CD4-positive, alpha-beta T cell (primary cell): Measurements from ENCODE around the gene SNAI3. TPM values are rescaled to one million over a fixed set of nuclear protein-coding genes. Genes with fewer than 3 reads are reported as not detected.

Experiments used
- ATAC-seq: fragments of 200-7000 bp; cut with Tn5 transposase; one replicate; pipeline ENCODE4 v1.10.0; 2022; ENCODE audit warnings: mild to moderate bottlenecking; ENCODE audit not compliant: poor library complexity
- CTCF ChIA-PET: fragments of 350-600 bp; sonication (Branson Sonifier 250); formaldehyde crosslinking; loops from one replicate; lab custom pipeline; 2021; ENCODE audit warnings: antibody characterized with exemption, inconsistent platforms; lab: Charles Lee
- POLR2A ChIA-PET: fragments of 350-600 bp; sonication (Branson Sonifier 250); formaldehyde crosslinking; loops from one replicate; lab custom pipeline; 2021; ENCODE audit warnings: antibody characterized with exemption, inconsistent platforms; lab: Charles Lee
- DNase-seq, 14 experiments: peaks; one replicate each; pipeline ENCODE4 v3.0.0-alpha.2; 2013 to 2020; ENCODE audit warnings: mixed read lengths in 2 of 14
- H3K27ac ChIP-seq, 2 donors: one replicate each; pipeline versions ENCODE4 v1.5.1 to v1.7.0; 2013; ENCODE audit warnings: low read length in 2 of 2, low read depth in 1 of 2, mild to moderate bottlenecking in 1 of 2
- H3K27me3 ChIP-seq, 2 experiments: 1 replicate in 1 of 2; 2 replicates in 1 of 2; pipeline versions ENCODE4 v1.6.1 to v1.7.0; 2013; ENCODE audit warnings: low read length in 2 of 2, control low read depth in 1 of 2, mild to moderate bottlenecking in 1 of 2, moderate library complexity in 1 of 2; ENCODE audit not compliant: insufficient read depth in 2 of 2, control insufficient read depth in 1 of 2
- H3K36me3 ChIP-seq: one replicate; pipeline ENCODE4 v1.6.1; 2013; ENCODE audit warnings: low read length, control low read depth; ENCODE audit not compliant: insufficient read depth
- H3K4me1 ChIP-seq: one replicate; pipeline ENCODE4 v1.6.1; 2013; ENCODE audit warnings: low read length, control low read depth; ENCODE audit not compliant: insufficient read depth
- H3K4me3 ChIP-seq: one replicate; pipeline ENCODE4 v1.5.1; 2013; ENCODE audit warnings: mild to moderate bottlenecking, low read length, moderate library complexity
- H3K9me3 ChIP-seq, 2 experiments: 1 replicate in 1 of 2; 2 replicates in 1 of 2; pipeline versions ENCODE4 v1.6.1 to v1.7.0; 2013; ENCODE audit warnings: low read length in 2 of 2, mild to moderate bottlenecking in 2 of 2, control low read depth in 1 of 2, moderate library complexity in 1 of 2; ENCODE audit not compliant: control insufficient read depth in 1 of 2, insufficient read depth in 1 of 2
- H3K27ac Mint-ChIP-seq: one replicate; pipeline ENCODE4 v1.8.0; 2020; ENCODE audit warnings: mixed read lengths
- H3K27me3 Mint-ChIP-seq: one replicate; pipeline ENCODE4 v1.8.0; 2021; ENCODE audit warnings: mixed read lengths
- H3K36me3 Mint-ChIP-seq: one replicate; pipeline ENCODE4 v1.8.0; 2021; ENCODE audit warnings: low read depth, mixed read lengths
- H3K4me1 Mint-ChIP-seq: one replicate; pipeline ENCODE4 v1.8.0; 2021; ENCODE audit warnings: low read depth, mixed read lengths
- H3K4me3 Mint-ChIP-seq: one replicate; pipeline ENCODE4 v1.8.0; 2020; ENCODE audit warnings: mild to moderate bottlenecking, mixed read lengths
- H3K9me3 Mint-ChIP-seq: one replicate; pipeline ENCODE4 v1.8.0; 2020; ENCODE audit warnings: mixed read lengths
- intact Hi-C, 2 experiments: fragments of 100-400 bp; cut with DNase I in 1 of 2; cut with micrococcal nuclease in 1 of 2; formaldehyde crosslinking; loops; one replicate each; pipeline versions ENCODE4 v1.15.1 to v1.9.0; 2023 to 2025; cut with DNase I, micrococcal nuclease
- total RNA-seq, 174 experiments: library from RNA in 2 of 174; stranded (reverse) in 2 of 174; gene quantifications; one replicate each; pipeline ENCODE4 v1.2.3 and lab custom pipeline; 2021 to 2026
- TF ChIP-seq, protein P1 (sequence below): fragments of 200-600 bp; IDR thresholded peaks from one replicate; pipeline ENCODE4 v1.8.0; 2022; ENCODE audit warnings: antibody characterized with exemption, mild to moderate bottlenecking

The SNAI3 gene
- total RNA-seq, 2 experiments from 2014 or later: 3.0 to 3.5 TPM

- no peak for DNase-seq
- Histone ChIP-seq H3K27me3 (no peaks in the 10 kb centered on the region), H3K4me3 (no peak overlapping the region), H3K36me3 (peaks cover 75% of the 10 kb centered on the region), H3K27ac (no peak overlapping the region), H3K4me1 (no peaks in the 10 kb centered on the region), H3K9me3 (no peaks in the 10 kb centered on the region)
- ChIA-PET POLR2A (no interaction called here), CTCF (no interaction called here)
- no peak overlapping the region for H3K4me3 Mint-ChIP-seq
- H3K27ac Mint-ChIP-seq: no peak overlapping the region
- no peaks in the 10 kb centered on the region for H3K27me3 Mint-ChIP-seq
- peaks cover 14% of the 10 kb centered on the region for H3K36me3 Mint-ChIP-seq
- H3K9me3 Mint-ChIP-seq: no peaks in the 10 kb centered on the region
- H3K4me1 Mint-ChIP-seq: no peaks in the 10 kb centered on the region
- intact Hi-C loops: no loop called here
- ATAC-seq: no peak
- TF ChIP-seq, protein P1, sequence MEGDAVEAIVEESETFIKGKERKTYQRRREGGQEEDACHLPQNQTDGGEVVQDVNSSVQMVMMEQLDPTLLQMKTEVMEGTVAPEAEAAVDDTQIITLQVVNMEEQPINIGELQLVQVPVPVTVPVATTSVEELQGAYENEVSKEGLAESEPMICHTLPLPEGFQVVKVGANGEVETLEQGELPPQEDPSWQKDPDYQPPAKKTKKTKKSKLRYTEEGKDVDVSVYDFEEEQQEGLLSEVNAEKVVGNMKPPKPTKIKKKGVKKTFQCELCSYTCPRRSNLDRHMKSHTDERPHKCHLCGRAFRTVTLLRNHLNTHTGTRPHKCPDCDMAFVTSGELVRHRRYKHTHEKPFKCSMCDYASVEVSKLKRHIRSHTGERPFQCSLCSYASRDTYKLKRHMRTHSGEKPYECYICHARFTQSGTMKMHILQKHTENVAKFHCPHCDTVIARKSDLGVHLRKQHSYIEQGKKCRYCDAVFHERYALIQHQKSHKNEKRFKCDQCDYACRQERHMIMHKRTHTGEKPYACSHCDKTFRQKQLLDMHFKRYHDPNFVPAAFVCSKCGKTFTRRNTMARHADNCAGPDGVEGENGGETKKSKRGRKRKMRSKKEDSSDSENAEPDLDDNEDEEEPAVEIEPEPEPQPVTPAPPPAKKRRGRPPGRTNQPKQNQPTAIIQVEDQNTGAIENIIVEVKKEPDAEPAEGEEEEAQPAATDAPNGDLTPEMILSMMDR: no peak
These were observed 44.6 kb upstream of the SNAI3 start for GRCh38 chr16:88730632-88731607.

- H3K27me3 Mint-ChIP-seq: no peaks in the 10 kb centered on the region
- Histone ChIP-seq H3K4me3 (no peak overlapping the region), H3K36me3 (peaks cover 75% of the 10 kb centered on the region), H3K27me3 (no peaks in the 10 kb centered on the region), H3K27ac (no peak overlapping the region), H3K4me1 (no peaks in the 10 kb centered on the region), H3K9me3 (no peaks in the 10 kb centered on the region)
- H3K36me3 Mint-ChIP-seq: peaks cover 14% of the 10 kb centered on the region
- H3K9me3 Mint-ChIP-seq: no peaks in the 10 kb centered on the region
- ATAC-seq (no peak), DNase-seq (no peak)
- TF ChIP-seq, protein P1: no peak
- no peak overlapping the region for H3K4me3 Mint-ChIP-seq
- intact Hi-C loops: no loop called here
- POLR2A ChIA-PET: no interaction called here
- CTCF ChIA-PET: no interaction called here
- no peaks in the 10 kb centered on the region for H3K4me1 Mint-ChIP-seq
- H3K27ac Mint-ChIP-seq: no peak overlapping the region
These were observed 41.6 kb upstream of the SNAI3 start for GRCh38 chr16:88727871-88728270.

DNA sequence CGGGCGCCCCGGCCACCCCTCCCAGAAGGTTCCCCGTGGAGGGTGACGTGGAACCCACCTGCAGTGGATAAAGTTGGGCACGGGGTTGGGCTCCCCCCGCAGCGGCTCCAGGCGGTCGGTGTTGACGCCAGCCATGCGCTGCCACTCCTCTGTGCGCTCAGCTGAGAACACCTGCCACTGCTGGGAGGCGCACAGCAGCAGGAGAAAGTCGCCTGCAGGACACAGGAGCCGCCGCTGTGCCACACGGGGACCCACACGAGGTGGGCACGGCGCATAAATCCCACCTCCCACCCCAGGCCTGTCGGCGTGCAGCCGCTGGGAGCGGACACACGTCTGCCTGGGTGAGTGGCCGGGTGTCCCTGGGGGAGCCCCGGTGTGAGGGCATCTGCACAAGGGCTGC, 40.7 kb upstream of the SNAI3 start:
- TF ChIP-seq, protein P1: no peak
- Mint-ChIP-seq H3K27me3 (no peaks in the 10 kb centered on the region), H3K36me3 (peaks cover 14% of the 10 kb centered on the region), H3K4me3 (no peak overlapping the region), H3K4me1 (no peaks in the 10 kb centered on the region), H3K9me3 (no peaks in the 10 kb centered on the region), H3K27ac (no peak overlapping the region)
- H3K9me3 ChIP-seq: no peaks in the 10 kb centered on the region
- H3K36me3 ChIP-seq: peaks cover 75% of the 10 kb centered on the region
- POLR2A ChIA-PET: no interaction called here
- H3K4me3 ChIP-seq: no peak overlapping the region
- no peaks in the 10 kb centered on the region for H3K4me1 ChIP-seq
- no peak for DNase-seq
- intact Hi-C loops: no loop called here
- CTCF ChIA-PET: no interaction called here
- ATAC-seq: no peak
- no peaks in the 10 kb centered on the region for H3K27me3 ChIP-seq
- no peak overlapping the region for H3K27ac ChIP-seq
